ENCODE measurements around the gene HMGCL. TPM values are rescaled to one million over a fixed set of nuclear protein-coding genes. Genes with fewer than 3 reads are reported as not detected.
"Not testable (repeated sequence)": the region's sequence is repeated elsewhere in the genome, so short reads cannot be mapped to it uniquely, and the experiment has no call there.

The HMGCL gene
- total RNA-seq, 2 experiments from 2014 or later: 8.9 to 9.6 TPM

DNA sequence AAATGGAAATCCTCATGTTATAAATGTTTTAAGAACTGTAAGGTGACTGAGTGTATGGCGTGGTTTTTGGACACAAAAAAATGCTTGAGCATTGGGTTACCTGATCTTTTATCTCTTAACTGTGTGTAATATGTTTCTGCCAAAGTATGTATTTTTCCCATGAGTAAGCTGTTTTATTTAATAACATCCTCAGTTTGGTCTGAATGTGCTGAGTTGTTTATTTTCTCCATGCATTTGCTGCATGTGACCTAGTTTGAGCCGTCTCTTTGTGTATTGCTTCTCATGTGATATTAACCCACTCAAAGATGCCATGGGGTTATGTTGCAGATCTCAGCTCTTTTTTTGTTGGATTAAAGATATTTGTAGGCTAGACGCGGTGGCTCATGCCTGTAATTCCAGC, 40.4 kb downstream of the HMGCL start:
- TF ChIP-seq, protein P1, sequence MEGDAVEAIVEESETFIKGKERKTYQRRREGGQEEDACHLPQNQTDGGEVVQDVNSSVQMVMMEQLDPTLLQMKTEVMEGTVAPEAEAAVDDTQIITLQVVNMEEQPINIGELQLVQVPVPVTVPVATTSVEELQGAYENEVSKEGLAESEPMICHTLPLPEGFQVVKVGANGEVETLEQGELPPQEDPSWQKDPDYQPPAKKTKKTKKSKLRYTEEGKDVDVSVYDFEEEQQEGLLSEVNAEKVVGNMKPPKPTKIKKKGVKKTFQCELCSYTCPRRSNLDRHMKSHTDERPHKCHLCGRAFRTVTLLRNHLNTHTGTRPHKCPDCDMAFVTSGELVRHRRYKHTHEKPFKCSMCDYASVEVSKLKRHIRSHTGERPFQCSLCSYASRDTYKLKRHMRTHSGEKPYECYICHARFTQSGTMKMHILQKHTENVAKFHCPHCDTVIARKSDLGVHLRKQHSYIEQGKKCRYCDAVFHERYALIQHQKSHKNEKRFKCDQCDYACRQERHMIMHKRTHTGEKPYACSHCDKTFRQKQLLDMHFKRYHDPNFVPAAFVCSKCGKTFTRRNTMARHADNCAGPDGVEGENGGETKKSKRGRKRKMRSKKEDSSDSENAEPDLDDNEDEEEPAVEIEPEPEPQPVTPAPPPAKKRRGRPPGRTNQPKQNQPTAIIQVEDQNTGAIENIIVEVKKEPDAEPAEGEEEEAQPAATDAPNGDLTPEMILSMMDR (IDR thresholded peaks at IDR 0.05): no peak
- Mint-ChIP-seq H3K4me3 (no peak overlapping the region), H3K36me3 (ENCODE audit: low read depth) (peaks cover 66% of the 10 kb centered on the region), H3K27me3 (no peaks in the 10 kb centered on the region), H3K4me1 (ENCODE audit: low read depth) (peaks cover 16% of the 10 kb centered on the region), H3K9me3 (no peaks in the 10 kb centered on the region), H3K27ac (no peak overlapping the region)
- ChIA-PET POLR2A (no interaction called here), CTCF (interaction anchor here (1.3 kb wide), 1 partner anchor 13 kb away, joined by 3 read pairs; no protein-coding TSS in a partner anchor)
- no peak overlapping the region for H3K27ac ChIP-seq (ENCODE audit: low read depth in 1 of 2, low read length in 2 of 2)
- no peak overlapping the region for H3K4me3 ChIP-seq (ENCODE audit: low read length)
- H3K36me3 ChIP-seq (ENCODE audit: insufficient read depth, low read length): peaks cover 53% of the 10 kb centered on the region
- H3K27me3 ChIP-seq (ENCODE audit: control insufficient read depth in 1 of 2, insufficient read depth in 2 of 2, low read length in 2 of 2): no peaks in the 10 kb centered on the region
- no peak for ATAC-seq (ENCODE audit: poor library complexity)
- DNase-seq: no peak
- H3K4me1 ChIP-seq (ENCODE audit: insufficient read depth, low read length): peaks cover 11% of the 10 kb centered on the region
- intact Hi-C loops (cut with DNase I, micrococcal nuclease): no loop called here
- no peaks in the 10 kb centered on the region for H3K9me3 ChIP-seq (ENCODE audit: control insufficient read depth in 1 of 2, insufficient read depth in 1 of 2, low read length in 2 of 2)

DNA sequence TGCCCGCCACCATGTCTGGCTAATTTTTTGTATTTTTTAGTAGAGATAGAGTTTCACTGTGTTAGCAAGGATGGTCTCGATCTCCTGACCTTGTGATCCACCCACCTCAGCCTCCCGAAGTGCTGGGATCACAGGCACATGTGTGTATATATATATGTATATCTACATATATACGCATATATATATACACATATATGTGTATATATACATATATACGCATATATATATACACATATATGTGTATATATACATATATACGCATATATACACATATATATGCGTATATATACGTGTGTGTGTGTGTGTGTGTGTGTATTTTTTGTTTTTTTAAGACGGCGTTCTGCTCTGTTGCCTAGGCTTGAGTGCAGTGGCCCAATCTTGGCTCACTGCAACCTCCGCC, 42.1 kb downstream of the HMGCL start:
- peaks cover 73% of the 10 kb centered on the region for H3K36me3 Mint-ChIP-seq (ENCODE audit: low read depth)

DNA sequence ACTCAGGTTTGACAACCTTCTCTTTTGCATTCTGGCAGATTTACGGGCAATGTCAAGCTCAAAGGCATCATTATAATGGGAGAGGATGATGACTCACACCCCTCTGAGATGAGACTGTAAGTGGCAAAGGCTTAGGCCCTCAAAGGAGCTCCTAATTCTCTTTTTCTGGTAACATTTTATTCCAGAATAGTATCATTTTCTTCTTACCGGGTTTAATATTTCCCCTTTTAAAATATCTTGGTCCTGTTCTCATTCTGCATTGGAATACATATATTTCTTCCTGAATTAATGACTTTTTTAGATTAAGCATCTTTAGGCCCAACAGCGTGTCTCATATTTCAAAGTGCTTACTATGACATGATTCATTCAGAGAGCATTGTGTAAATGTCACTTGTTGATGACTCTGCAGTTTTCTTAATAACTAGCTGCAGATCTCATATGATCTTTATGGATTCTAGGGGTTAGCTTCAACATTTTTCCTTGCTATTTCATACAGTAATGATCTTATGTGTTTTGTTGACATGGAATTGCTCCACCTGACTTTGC, 45.3 kb downstream of the HMGCL start:
- Histone ChIP-seq H3K27me3 (ENCODE audit: control insufficient read depth in 1 of 2, insufficient read depth in 2 of 2, low read length in 2 of 2) (no peaks in the 10 kb centered on the region), H3K27ac (ENCODE audit: low read depth in 1 of 2, low read length in 2 of 2) (no peak overlapping the region), H3K4me3 (ENCODE audit: low read length) (no peak overlapping the region), H3K4me1 (ENCODE audit: insufficient read depth, low read length) (peaks cover 34% of the 10 kb centered on the region), H3K36me3 (ENCODE audit: insufficient read depth, low read length) (peaks cover 23% of the 10 kb centered on the region), H3K9me3 (ENCODE audit: control insufficient read depth in 1 of 2, insufficient read depth in 1 of 2, low read length in 2 of 2) (no peaks in the 10 kb centered on the region)
- Mint-ChIP-seq H3K4me3 (peak overlapping the region; percentile 88), H3K9me3 (no peaks in the 10 kb centered on the region), H3K27ac (peak overlapping the region; percentile 98), H3K4me1 (ENCODE audit: low read depth) (peaks cover 38% of the 10 kb centered on the region), H3K27me3 (no peaks in the 10 kb centered on the region), H3K36me3 (ENCODE audit: low read depth) (peaks cover 46% of the 10 kb centered on the region)
- CTCF ChIA-PET: interaction anchor here (1.2 to 2.5 kb wide), 3 partner anchors 10 to 30 kb away, joined by 4 to 10 read pairs (median 4); no protein-coding TSS in a partner anchor
- POLR2A ChIA-PET: interaction anchor here (0.6 to 3.4 kb wide), 7 partner anchors 8 to 180 kb away, joined by 3 to 28 read pairs (median 4); partner anchors contain the start of genes GALE, LYPLA2 and PNRC2
- DNase-seq (no peak), ATAC-seq (ENCODE audit: poor library complexity) (no peak)
- TF ChIP-seq, protein P1 (IDR thresholded peaks at IDR 0.05): no peak
- intact Hi-C loops (cut with DNase I, micrococcal nuclease): loop anchor here in 1 of 2 experiments (5.0 kb wide), 1 partner anchor 38 kb away; the partner anchor contains the start of gene ELOA

More for the DNA sequence above, 42.1 kb downstream of the HMGCL start:
- H3K27ac Mint-ChIP-seq; H3K27me3 Mint-ChIP-seq; H3K9me3 Mint-ChIP-seq; intact Hi-C loops (cut with DNase I, micrococcal nuclease); H3K4me3 ChIP-seq (ENCODE audit: low read length); DNase-seq; H3K4me3 Mint-ChIP-seq; H3K9me3 ChIP-seq (ENCODE audit: control insufficient read depth in 1 of 2, insufficient read depth in 1 of 2, low read length in 2 of 2); H3K27me3 ChIP-seq (ENCODE audit: control insufficient read depth in 1 of 2, insufficient read depth in 2 of 2, low read length in 2 of 2); POLR2A ChIA-PET; ATAC-seq (ENCODE audit: poor library complexity); H3K27ac ChIP-seq (ENCODE audit: low read depth in 1 of 2, low read length in 2 of 2): not testable (repeated sequence)
- Histone ChIP-seq H3K4me1 (ENCODE audit: insufficient read depth, low read length) (peaks cover 24% of the 10 kb centered on the region), H3K36me3 (ENCODE audit: insufficient read depth, low read length) (peaks cover 52% of the 10 kb centered on the region)
- CTCF ChIA-PET: interaction anchor here (1.8 kb wide), 1 partner anchor 11 kb away, joined by 9 read pairs; no protein-coding TSS in a partner anchor
- H3K4me1 Mint-ChIP-seq (ENCODE audit: low read depth): peaks cover 30% of the 10 kb centered on the region

Data from CD4-positive, alpha-beta T cell (primary cell).